ENCODE measurements around the gene MICOS13.

DNA sequence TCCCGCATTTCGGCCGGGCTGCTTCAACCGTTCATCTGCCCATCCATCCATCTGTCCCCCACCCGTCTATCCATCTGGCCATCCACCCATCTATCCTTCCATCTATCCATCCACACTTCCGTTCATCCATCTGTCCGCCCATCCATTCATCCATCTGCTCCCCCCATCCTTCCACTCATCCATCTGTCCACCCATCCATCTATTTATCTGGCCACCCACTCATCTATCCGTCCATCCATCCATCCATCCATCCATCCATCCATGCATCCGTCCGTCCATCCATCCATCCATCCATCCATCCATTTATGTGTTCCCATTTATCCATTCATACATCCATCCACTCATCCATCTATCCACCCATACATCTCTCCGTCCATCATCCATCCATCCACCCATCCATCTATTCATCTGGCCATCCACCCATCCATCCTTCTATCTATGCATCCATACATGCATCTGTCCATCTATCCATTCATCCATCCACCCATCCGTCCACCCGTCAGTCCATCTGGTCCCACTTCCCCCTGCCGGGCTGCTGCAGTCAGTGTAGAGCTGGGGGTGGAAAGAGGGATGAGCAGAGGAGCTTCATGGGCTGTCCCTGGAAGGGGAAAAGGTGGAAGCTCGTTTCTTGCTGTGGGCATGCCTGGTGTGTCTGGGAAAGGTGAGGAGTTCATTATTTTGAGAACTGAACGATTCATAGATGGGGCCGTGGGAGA, 1.2 kb upstream of the MICOS13 start:
- no peak for TF ChIP-seq CTCF (IDR thresholded peaks at IDR 0.05; ENCODE audit: low read depth, low read length)
- no peak for TF ChIP-seq EZH2phosphoT487 (IDR thresholded peaks at IDR 0.05; ENCODE audit: low read depth)
